RWPE1 (cell line): ENCODE results near the gene EFCAB7.

ENCODE experiments used
- CTCF ChIA-PET: fragments of 350-600 bp; sonication (Branson Sonifier 250); formaldehyde crosslinking; extraction: SDS; loops from one replicate; lab custom pipeline; 2021; lab: Yijun Ruan, JAX
- POLR2A ChIA-PET: fragments of 400-600 bp; formaldehyde crosslinking; extraction: SDS; loops from one replicate; lab custom pipeline; 2020; ENCODE audit warnings: antibody characterized with exemption; ENCODE audit not compliant: low non-redundant PET; lab: Yijun Ruan, JAX
- DNase-seq: peaks from one replicate; pipeline ENCODE4 v3.0.0; 2012; ENCODE audit warnings: low spot score
- H3K27ac ChIP-seq: fragments of 450-650 bp; 2 replicates; pipeline ENCODE4 v1.5.1; 2017
- CTCF ChIP-seq: fragments of 450-650 bp; conservative IDR thresholded peaks from 2 replicates; pipeline ENCODE4 v1.5.1; 2017; ENCODE audit warnings: low read depth, mild to moderate bottlenecking

EFCAB7 gene

DNA sequence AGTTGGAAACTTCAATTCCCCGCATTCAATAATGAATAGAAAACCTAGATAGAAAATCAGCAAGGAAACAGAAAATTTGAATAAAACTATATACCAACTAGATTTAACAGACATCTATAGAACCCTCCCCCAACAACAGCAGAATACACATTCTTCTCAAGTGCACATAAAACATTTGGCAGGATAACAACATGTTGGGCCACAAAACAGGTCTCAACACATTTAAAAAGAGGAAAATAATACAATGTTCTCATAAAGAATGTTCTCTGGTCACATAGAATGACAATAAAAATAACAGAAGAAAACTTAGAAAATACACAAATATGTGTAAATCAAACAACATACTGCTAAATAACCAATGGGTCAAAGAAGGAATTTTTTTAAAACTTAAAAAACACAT, 25.2 kb upstream of the EFCAB7 start:
- ChIA-PET POLR2A (no interaction called here), CTCF (interaction anchor here (0.6 kb wide), 2 partner anchors 206 to 1187 kb away, joined by 4 read pairs; no protein-coding TSS in a partner anchor)
- TF ChIP-seq CTCF, result no peak
- peak; percentile 5 for DNase-seq
- no peak overlapping the region for H3K27ac ChIP-seq

DNA sequence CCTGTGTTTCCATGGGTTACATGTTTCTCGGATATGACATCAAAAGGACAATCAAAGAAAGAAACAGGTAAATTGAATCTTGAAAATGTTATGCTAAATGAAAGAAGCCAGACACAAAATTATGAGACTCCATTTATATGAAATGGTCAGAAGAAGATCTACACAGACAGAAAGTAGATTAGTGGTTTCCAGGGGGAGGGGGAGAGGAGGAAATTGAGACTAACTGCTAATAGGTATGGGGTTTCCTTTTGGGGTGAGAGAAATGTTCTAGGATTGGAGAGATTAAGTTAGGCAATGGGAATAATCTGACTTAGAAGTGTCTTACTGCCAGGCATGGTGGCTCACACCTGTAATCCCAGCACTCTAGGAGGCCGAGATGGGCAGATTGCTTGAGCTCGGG, 22.1 kb upstream of the EFCAB7 start:
- H3K27ac ChIP-seq, result no peak overlapping the region
- no peak for DNase-seq
- ChIA-PET POLR2A (no interaction called here), CTCF (interaction anchor here (0.6 kb wide), 1 partner anchor 403 kb away, joined by 3 read pairs; no protein-coding TSS in a partner anchor)
- no peak for TF ChIP-seq CTCF

DNA sequence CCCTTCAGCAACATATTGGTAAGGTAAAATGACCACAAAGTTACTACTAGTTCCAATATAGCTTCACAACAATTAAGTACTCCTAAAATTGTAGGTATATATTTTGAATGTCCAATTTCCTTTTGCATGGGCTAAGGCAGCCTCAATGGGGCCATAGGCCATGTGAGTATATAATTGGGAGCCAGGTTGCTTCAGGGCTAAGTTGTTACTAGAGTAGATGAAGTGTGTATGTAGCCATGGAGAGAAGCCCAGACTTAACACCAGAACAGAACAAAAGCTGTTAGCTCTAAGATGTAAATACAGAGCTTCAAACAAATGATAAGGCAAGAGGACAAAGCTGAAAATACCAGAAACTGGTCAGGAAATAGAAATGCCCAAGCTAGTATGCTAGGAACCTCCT, 16.5 kb upstream of the EFCAB7 start:
- no peak for TF ChIP-seq CTCF
- CTCF ChIA-PET, result no interaction called here
- POLR2A ChIA-PET, result no interaction called here
- no peak overlapping the region for H3K27ac ChIP-seq
- DNase-seq, result no peak

DNA sequence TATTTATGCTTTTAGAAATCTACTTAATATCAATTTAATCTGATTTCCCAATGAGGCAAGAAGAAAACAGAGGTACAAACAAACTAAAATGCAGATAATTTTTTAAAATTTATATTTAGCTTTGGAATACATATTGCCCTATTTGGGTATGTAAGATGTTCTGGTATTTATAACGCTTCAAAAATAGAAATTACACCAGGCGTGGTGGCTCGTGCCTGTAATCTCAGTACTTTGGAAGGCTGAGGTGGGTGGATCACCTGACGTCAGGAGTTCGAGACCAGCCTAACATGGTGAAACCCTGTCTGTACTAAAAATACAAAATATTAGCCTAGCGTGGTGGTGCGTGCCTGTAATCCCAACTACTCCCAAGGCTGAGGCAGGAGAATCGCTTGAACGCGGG, 13.6 kb upstream of the EFCAB7 start:
- TF ChIP-seq CTCF, result no peak
- H3K27ac ChIP-seq, result no peak overlapping the region
- ChIA-PET CTCF (no interaction called here), POLR2A (no interaction called here)
- no peak for DNase-seq

GRCh38 chr1:63512584-63512983, 10.7 kb upstream of the EFCAB7 start:
- no peak overlapping the region for H3K27ac ChIP-seq
- POLR2A ChIA-PET, result no interaction called here
- CTCF ChIA-PET, result no interaction called here
- no peak for DNase-seq
- no peak for TF ChIP-seq CTCF

- no peak overlapping the region for H3K27ac ChIP-seq
- POLR2A ChIA-PET, result no interaction called here
- CTCF ChIA-PET, result no interaction called here
- no peak for TF ChIP-seq CTCF
- no peak for DNase-seq
Observed at GRCh38 chr1:63516629-63517028, 6.7 kb upstream of the EFCAB7 start.
